ENCODE results near the gene CTIF.

DNA sequence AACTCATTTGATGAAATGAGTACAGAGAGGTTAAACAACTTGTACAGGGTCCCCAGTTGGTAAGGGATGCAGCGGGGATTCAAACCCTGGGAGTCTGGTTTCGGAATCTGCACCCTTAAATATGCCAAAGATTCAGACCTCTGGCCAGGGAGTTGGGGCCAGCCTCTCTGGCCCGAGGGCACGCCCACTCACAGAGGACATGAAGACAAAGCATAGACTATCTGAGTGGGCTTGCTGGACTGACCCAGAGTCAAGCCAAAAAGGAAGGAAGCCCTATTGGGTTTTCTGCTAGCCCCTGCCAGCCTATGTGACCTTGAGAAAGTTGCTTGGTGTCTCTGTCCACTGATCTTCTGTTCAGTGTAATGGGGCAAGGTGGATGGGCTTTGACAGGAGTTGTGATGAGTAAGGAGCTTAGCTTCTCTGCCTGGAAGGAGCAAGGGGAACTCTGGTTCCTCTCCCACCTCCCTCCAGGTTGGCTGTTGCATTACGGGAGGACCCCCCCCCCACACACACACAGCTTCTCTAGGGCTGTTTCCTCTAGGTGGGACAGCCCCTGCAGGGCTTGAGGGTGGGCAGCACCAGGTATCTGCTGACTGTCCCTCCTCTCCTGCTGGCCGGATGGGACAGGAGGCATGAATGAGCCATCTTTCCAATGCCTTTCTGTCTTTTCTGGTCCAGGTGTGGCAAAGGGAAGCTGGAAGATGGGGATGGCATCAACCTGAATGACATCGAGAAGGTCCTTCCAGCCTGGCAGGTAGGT lies 131.3 kb downstream of the CTIF start:
- TF ChIP-seq, protein P1, sequence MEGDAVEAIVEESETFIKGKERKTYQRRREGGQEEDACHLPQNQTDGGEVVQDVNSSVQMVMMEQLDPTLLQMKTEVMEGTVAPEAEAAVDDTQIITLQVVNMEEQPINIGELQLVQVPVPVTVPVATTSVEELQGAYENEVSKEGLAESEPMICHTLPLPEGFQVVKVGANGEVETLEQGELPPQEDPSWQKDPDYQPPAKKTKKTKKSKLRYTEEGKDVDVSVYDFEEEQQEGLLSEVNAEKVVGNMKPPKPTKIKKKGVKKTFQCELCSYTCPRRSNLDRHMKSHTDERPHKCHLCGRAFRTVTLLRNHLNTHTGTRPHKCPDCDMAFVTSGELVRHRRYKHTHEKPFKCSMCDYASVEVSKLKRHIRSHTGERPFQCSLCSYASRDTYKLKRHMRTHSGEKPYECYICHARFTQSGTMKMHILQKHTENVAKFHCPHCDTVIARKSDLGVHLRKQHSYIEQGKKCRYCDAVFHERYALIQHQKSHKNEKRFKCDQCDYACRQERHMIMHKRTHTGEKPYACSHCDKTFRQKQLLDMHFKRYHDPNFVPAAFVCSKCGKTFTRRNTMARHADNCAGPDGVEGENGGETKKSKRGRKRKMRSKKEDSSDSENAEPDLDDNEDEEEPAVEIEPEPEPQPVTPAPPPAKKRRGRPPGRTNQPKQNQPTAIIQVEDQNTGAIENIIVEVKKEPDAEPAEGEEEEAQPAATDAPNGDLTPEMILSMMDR (conservative IDR thresholded peaks at IDR 0.05; ENCODE audit: low read depth in 2 of 2) = no peak
- TF ChIP-seq EZH2 (IDR thresholded peaks at IDR 0.05; ENCODE audit: low read depth, unreplicated experiment) = no peak
- TF ChIP-seq POLR2AphosphoS5 (IDR thresholded peaks at IDR 0.05; ENCODE audit: low read depth) = no peak
- TF ChIP-seq, protein P2, sequence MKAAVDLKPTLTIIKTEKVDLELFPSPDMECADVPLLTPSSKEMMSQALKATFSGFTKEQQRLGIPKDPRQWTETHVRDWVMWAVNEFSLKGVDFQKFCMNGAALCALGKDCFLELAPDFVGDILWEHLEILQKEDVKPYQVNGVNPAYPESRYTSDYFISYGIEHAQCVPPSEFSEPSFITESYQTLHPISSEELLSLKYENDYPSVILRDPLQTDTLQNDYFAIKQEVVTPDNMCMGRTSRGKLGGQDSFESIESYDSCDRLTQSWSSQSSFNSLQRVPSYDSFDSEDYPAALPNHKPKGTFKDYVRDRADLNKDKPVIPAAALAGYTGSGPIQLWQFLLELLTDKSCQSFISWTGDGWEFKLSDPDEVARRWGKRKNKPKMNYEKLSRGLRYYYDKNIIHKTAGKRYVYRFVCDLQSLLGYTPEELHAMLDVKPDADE (IDR thresholded peaks at IDR 0.05) = no peak
- no peak for TF ChIP-seq CREB1 (CRISPR knock-in tag; IDR thresholded peaks at IDR 0.05; ENCODE audit: low read depth)
- TF ChIP-seq JUNB (IDR thresholded peaks at IDR 0.05; ENCODE audit: unreplicated experiment) = no peak
- TF ChIP-seq, protein P3, sequence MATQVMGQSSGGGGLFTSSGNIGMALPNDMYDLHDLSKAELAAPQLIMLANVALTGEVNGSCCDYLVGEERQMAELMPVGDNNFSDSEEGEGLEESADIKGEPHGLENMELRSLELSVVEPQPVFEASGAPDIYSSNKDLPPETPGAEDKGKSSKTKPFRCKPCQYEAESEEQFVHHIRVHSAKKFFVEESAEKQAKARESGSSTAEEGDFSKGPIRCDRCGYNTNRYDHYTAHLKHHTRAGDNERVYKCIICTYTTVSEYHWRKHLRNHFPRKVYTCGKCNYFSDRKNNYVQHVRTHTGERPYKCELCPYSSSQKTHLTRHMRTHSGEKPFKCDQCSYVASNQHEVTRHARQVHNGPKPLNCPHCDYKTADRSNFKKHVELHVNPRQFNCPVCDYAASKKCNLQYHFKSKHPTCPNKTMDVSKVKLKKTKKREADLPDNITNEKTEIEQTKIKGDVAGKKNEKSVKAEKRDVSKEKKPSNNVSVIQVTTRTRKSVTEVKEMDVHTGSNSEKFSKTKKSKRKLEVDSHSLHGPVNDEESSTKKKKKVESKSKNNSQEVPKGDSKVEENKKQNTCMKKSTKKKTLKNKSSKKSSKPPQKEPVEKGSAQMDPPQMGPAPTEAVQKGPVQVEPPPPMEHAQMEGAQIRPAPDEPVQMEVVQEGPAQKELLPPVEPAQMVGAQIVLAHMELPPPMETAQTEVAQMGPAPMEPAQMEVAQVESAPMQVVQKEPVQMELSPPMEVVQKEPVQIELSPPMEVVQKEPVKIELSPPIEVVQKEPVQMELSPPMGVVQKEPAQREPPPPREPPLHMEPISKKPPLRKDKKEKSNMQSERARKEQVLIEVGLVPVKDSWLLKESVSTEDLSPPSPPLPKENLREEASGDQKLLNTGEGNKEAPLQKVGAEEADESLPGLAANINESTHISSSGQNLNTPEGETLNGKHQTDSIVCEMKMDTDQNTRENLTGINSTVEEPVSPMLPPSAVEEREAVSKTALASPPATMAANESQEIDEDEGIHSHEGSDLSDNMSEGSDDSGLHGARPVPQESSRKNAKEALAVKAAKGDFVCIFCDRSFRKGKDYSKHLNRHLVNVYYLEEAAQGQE (IDR thresholded peaks at IDR 0.05; ENCODE audit: unreplicated experiment) = no peak
- TF ChIP-seq EZH2phosphoT487 (IDR thresholded peaks at IDR 0.05; ENCODE audit: unreplicated experiment) = no peak
